Stomach (tissue), 4 donors: ENCODE data around the gene PDE9A.

Experiments used
- POLR2A ChIP-seq, 4 donors: fragments of 450-650 bp; IDR thresholded peaks; one replicate each; pipeline ENCODE4 v1.6.1; 2016; ENCODE audit warnings: antibody characterized with exemption in 4 of 4, control low read depth in 2 of 4, mild to moderate bottlenecking in 1 of 4, moderate library complexity in 1 of 4
- POLR2AphosphoS5 ChIP-seq, 3 donors: sonication (generic); formaldehyde crosslinking; IDR thresholded peaks; one replicate each; pipeline ENCODE4 v1.6.1; 2016; ENCODE audit warnings: antibody characterized with exemption in 3 of 3
- TF ChIP-seq, protein P1 (sequence below), 7 experiments: fragments of 450-650 bp in 4 of 7; fragments of 200-600 bp in 3 of 7; sonication (generic) in 3 of 7; IDR thresholded peaks; one replicate each; pipeline ENCODE4 v1.5.1; 2016 to 2019; ENCODE audit warnings: antibody characterized with exemption in 7 of 7, control low read depth in 2 of 7, mild to moderate bottlenecking in 1 of 7

GRCh38 chr21:42639646-42640152 is 13.7 kb upstream of the PDE9A start:
- TF ChIP-seq POLR2AphosphoS5 (IDR thresholded peaks at IDR 0.05): no peak
- TF ChIP-seq, protein P1, sequence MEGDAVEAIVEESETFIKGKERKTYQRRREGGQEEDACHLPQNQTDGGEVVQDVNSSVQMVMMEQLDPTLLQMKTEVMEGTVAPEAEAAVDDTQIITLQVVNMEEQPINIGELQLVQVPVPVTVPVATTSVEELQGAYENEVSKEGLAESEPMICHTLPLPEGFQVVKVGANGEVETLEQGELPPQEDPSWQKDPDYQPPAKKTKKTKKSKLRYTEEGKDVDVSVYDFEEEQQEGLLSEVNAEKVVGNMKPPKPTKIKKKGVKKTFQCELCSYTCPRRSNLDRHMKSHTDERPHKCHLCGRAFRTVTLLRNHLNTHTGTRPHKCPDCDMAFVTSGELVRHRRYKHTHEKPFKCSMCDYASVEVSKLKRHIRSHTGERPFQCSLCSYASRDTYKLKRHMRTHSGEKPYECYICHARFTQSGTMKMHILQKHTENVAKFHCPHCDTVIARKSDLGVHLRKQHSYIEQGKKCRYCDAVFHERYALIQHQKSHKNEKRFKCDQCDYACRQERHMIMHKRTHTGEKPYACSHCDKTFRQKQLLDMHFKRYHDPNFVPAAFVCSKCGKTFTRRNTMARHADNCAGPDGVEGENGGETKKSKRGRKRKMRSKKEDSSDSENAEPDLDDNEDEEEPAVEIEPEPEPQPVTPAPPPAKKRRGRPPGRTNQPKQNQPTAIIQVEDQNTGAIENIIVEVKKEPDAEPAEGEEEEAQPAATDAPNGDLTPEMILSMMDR (IDR thresholded peaks at IDR 0.05): no peak
- TF ChIP-seq POLR2A (IDR thresholded peaks at IDR 0.05): no peak
